Measurements from ENCODE around the gene DHRS7B.

The DHRS7B gene

GRCh38 chr17:21231533-21231932, 104.8 kb downstream of the DHRS7B start:
- no peak for TF ChIP-seq CTCF (IDR thresholded peaks at IDR 0.05; ENCODE audit: control insufficient read depth, extremely low read depth, insufficient read depth)
- no peak for DNase-seq (ENCODE audit: low read depth)
- H3K4me3 ChIP-seq (ENCODE audit: low read depth, low read length): no peak overlapping the region

GRCh38 chr17:21232033-21232749, 105.4 kb downstream of the DHRS7B start:
- no peak for TF ChIP-seq CTCF (IDR thresholded peaks at IDR 0.05; ENCODE audit: control insufficient read depth, extremely low read depth, insufficient read depth)
- no peak overlapping the region for H3K4me3 ChIP-seq (ENCODE audit: low read depth, low read length)
- DNase-seq (ENCODE audit: low read depth): no peak

GRCh38 chr17:21233581-21234347, 107.0 kb downstream of the DHRS7B start:
- H3K4me3 ChIP-seq (ENCODE audit: low read depth, low read length): no peak overlapping the region
- no peak for TF ChIP-seq CTCF (IDR thresholded peaks at IDR 0.05; ENCODE audit: control insufficient read depth, extremely low read depth, insufficient read depth)

GRCh38 chr17:21235921-21236320, 109.2 kb downstream of the DHRS7B start:
- TF ChIP-seq CTCF (IDR thresholded peaks at IDR 0.05; ENCODE audit: control insufficient read depth, extremely low read depth, insufficient read depth): no peak
- H3K4me3 ChIP-seq (ENCODE audit: low read depth, low read length): no peak overlapping the region
- DNase-seq (ENCODE audit: low read depth): no peak

More at GRCh38 chr17:21233581-21234347, 107.0 kb downstream of the DHRS7B start:
- no peak for DNase-seq (ENCODE audit: low read depth)

- peak; percentile 45 for TF ChIP-seq CTCF (IDR thresholded peaks at IDR 0.05; ENCODE audit: control insufficient read depth, extremely low read depth, insufficient read depth)
- H3K4me3 ChIP-seq (ENCODE audit: low read depth, low read length): no peak overlapping the region
- no peak for DNase-seq (ENCODE audit: low read depth)
Observed at GRCh38 chr17:21239680-21240368, 113.1 kb downstream of the DHRS7B start.

GRCh38 chr17:21240369-21241055, 113.7 kb downstream of the DHRS7B start:
- no peak overlapping the region for H3K4me3 ChIP-seq (ENCODE audit: low read depth, low read length)
- TF ChIP-seq CTCF (IDR thresholded peaks at IDR 0.05; ENCODE audit: control insufficient read depth, extremely low read depth, insufficient read depth): no peak
- no peak for DNase-seq (ENCODE audit: low read depth)
